Trophoblast cell (in vitro differentiated cells and primary cell): ENCODE results near the gene PTPRN2.
"Not testable (repeated sequence)": the region's sequence is repeated elsewhere in the genome, so short reads cannot be mapped to it uniquely, and the experiment has no call there.

ENCODE experiments used
- DNase-seq, 2 donors: peaks; one replicate each; pipeline ENCODE4 v3.0.0-alpha.2; 2016
- H2AFZ ChIP-seq: 2 replicates; pipeline ENCODE4 v1.6.1; 2013; ENCODE audit warnings: low read length, moderate library complexity, mild to moderate bottlenecking; ENCODE audit not compliant: insufficient read depth, poor library complexity
- H2AK5ac ChIP-seq: 2 replicates; pipeline ENCODE4 v1.6.1; 2013; ENCODE audit warnings: mild to moderate bottlenecking, low read length
- H2BK120ac ChIP-seq: 2 replicates; pipeline ENCODE4 v1.6.1; 2013; ENCODE audit warnings: low read length, mild to moderate bottlenecking, moderate library complexity; ENCODE audit not compliant: insufficient read depth, poor library complexity
- H2BK12ac ChIP-seq: 2 replicates; pipeline ENCODE4 v1.6.1; 2013; ENCODE audit warnings: mild to moderate bottlenecking, low read length, moderate library complexity
- H2BK5ac ChIP-seq: 2 replicates; pipeline ENCODE4 v1.6.1; 2013; ENCODE audit warnings: low read length, low read depth, moderate library complexity, mild to moderate bottlenecking; ENCODE audit not compliant: poor library complexity
- H3K14ac ChIP-seq: 2 replicates; pipeline ENCODE4 v1.6.1; 2013; ENCODE audit warnings: mild to moderate bottlenecking, low read length
- H3K18ac ChIP-seq: 2 replicates; pipeline ENCODE4 v1.6.1; 2013; ENCODE audit warnings: mild to moderate bottlenecking, low read length
- H3K23ac ChIP-seq: 2 replicates; pipeline ENCODE4 v1.6.1; 2013; ENCODE audit warnings: low read length
- H3K27ac ChIP-seq: 2 replicates; pipeline ENCODE4 v1.5.1; 2013; ENCODE audit warnings: low read depth, mild to moderate bottlenecking, inconsistent platforms, low read length, moderate library complexity
- H3K27me3 ChIP-seq: 2 replicates; pipeline ENCODE4 v1.6.1; 2013; ENCODE audit warnings: inconsistent platforms, mild to moderate bottlenecking, low read length, moderate library complexity; ENCODE audit not compliant: insufficient read depth
- H3K36me3 ChIP-seq, 2 experiments: 1 replicate in 1 of 2; 2 replicates in 1 of 2; pipeline ENCODE4 v1.6.1; 2013; ENCODE audit warnings: low read length in 2 of 2, mild to moderate bottlenecking in 2 of 2, moderate library complexity in 1 of 2; ENCODE audit not compliant: insufficient read depth in 2 of 2, control insufficient read depth in 1 of 2
- H3K4ac ChIP-seq: 2 replicates; pipeline ENCODE4 v1.6.1; 2013; ENCODE audit warnings: low read depth, mild to moderate bottlenecking, low read length, moderate library complexity
- H3K4me1 ChIP-seq, 2 experiments: 1 replicate in 1 of 2; 2 replicates in 1 of 2; pipeline ENCODE4 v1.6.1; 2013; ENCODE audit warnings: low read length in 2 of 2, mild to moderate bottlenecking in 2 of 2, moderate library complexity in 1 of 2; ENCODE audit not compliant: insufficient read depth in 2 of 2, control insufficient read depth in 1 of 2
- H3K4me2 ChIP-seq: 2 replicates; pipeline ENCODE4 v1.6.1; 2013; ENCODE audit warnings: inconsistent platforms, mild to moderate bottlenecking, low read length, moderate library complexity
- H3K4me3 ChIP-seq: 2 replicates; pipeline ENCODE4 v1.5.1; 2013; ENCODE audit warnings: mild to moderate bottlenecking, low read depth, low read length, inconsistent platforms
- H3K79me1 ChIP-seq: one replicate; pipeline ENCODE4 v1.6.1; 2013; ENCODE audit warnings: low read length
- H3K79me2 ChIP-seq: 2 replicates; pipeline ENCODE4 v1.6.1; 2013; ENCODE audit warnings: low read length, mild to moderate bottlenecking; ENCODE audit not compliant: control insufficient read depth, insufficient read depth, poor library complexity
- H3K9ac ChIP-seq: 2 replicates; pipeline ENCODE4 v1.6.1; 2013; ENCODE audit warnings: mild to moderate bottlenecking, low read length
- H3K9me3 ChIP-seq: 2 replicates; pipeline ENCODE4 v1.6.1; 2013; ENCODE audit warnings: low read depth, mild to moderate bottlenecking, control low read depth, inconsistent platforms, low read length; ENCODE audit not compliant: insufficient read depth
- H4K12ac ChIP-seq: 2 replicates; pipeline ENCODE4 v1.6.1; 2013; ENCODE audit warnings: low read depth, mild to moderate bottlenecking, low read length, moderate library complexity
- H4K8ac ChIP-seq: 2 replicates; pipeline ENCODE4 v1.6.1; 2013; ENCODE audit warnings: low read depth, mild to moderate bottlenecking, low read length, moderate library complexity
- H4K91ac ChIP-seq: one replicate; pipeline ENCODE4 v1.6.1; 2013; ENCODE audit warnings: low read depth, mild to moderate bottlenecking, low read length, moderate library complexity
- WGBS: extraction: QIAGEN DNeasy Blood & Tissue Kit; methylation state at CpG from one replicate; pipeline ENCODE4 v1.1.7; 2013; ENCODE audit warnings: missing lambda C conversion rate; ENCODE audit not compliant: insufficient read length, insufficient coverage; ENCODE audit errors: extremely low coverage; 5-methylcytosine and 5-hydroxymethylcytosine counted together

PTPRN2 gene

DNA sequence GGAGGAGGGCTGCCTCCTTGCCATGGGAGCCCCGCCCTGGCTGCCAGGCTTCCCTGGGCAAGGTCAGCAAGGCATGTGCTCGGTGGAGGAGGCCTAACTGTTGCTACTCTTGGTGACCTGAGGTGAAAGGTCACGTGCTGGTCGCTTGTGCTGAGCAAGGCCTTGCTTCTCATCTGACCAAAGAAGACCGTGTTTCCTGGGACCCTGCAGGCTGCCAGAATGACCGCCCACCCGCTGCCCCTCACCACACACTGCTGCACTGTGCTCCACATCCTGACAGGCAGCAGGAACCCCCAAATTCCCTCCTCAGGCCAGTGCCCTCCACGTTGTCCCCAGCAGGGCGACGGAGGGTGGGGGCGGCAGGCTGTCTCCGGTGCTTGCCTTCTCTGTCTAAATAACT lies 808.4 kb downstream of the PTPRN2 start:
- no peaks in the 10 kb centered on the region for H3K36me3 ChIP-seq
- no peak overlapping the region for H2AFZ ChIP-seq
- H3K27ac ChIP-seq: no peak overlapping the region
- H2BK5ac ChIP-seq: no peak overlapping the region
- DNase-seq: no peak
- H3K79me2 ChIP-seq: no peaks in the 10 kb centered on the region
- H3K4me1 ChIP-seq: no peaks in the 10 kb centered on the region
- no peak overlapping the region for H3K18ac ChIP-seq
- WGBS: no CpG with 5 or more reads among the region's 12 CpGs
- no peak overlapping the region for H3K9ac ChIP-seq
- H4K12ac ChIP-seq: no peak overlapping the region
- no peak overlapping the region for H2BK120ac ChIP-seq
- H3K14ac ChIP-seq: no peak overlapping the region
- H4K91ac ChIP-seq: no peak overlapping the region
- no peak overlapping the region for H2BK12ac ChIP-seq
- H3K9me3 ChIP-seq: peaks cover 13% of the 10 kb centered on the region
- no peaks in the 10 kb centered on the region for H3K79me1 ChIP-seq
- H3K4ac ChIP-seq: no peak overlapping the region
- H3K27me3 ChIP-seq: no peaks in the 10 kb centered on the region
- H3K4me2 ChIP-seq: no peak overlapping the region
- no peak overlapping the region for H2AK5ac ChIP-seq
- no peak overlapping the region for H3K4me3 ChIP-seq
- no peak overlapping the region for H3K23ac ChIP-seq
- H4K8ac ChIP-seq: no peak overlapping the region

DNA sequence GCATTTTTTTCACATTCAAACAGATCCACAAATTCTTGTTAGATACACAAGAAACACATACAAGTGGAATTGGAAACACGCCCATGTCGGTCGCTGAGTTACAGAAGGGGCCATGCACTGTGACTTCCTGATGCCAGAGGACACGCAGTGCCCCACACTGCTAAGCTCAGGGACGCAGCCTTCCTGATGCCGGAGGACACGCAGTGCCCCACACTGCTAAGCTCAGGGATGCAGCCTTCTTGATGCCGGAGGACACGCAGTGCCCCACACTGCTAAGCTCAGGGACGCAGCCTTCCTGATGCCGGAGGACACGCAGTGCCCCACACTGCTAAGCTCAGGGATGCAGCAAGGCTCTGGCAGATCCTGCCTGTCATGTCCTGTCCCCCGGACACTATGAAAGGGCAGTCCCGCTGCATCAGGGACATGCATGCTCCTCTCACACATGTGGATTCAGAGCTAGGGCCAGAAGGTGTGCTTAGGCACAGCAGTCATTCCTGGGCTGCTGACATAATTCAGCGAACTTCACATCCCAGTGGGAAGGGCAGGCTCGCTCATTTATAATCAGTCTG lies 810.3 kb downstream of the PTPRN2 start:
- H4K12ac ChIP-seq, H2AFZ ChIP-seq, H4K8ac ChIP-seq, H3K4me3 ChIP-seq, H3K23ac ChIP-seq, H3K4ac ChIP-seq, H2BK12ac ChIP-seq, H4K91ac ChIP-seq, H2BK5ac ChIP-seq, H2BK120ac ChIP-seq, DNase-seq, H3K14ac ChIP-seq, H3K27ac ChIP-seq, H2AK5ac ChIP-seq, H3K36me3 ChIP-seq, H3K9ac ChIP-seq, H3K79me2 ChIP-seq, H3K4me1 ChIP-seq, H3K18ac ChIP-seq, H3K79me1 ChIP-seq, H3K27me3 ChIP-seq, H3K4me2 ChIP-seq: not testable (repeated sequence)
- H3K9me3 ChIP-seq: peaks cover 13% of the 10 kb centered on the region
- no CpG with 5 or more reads among the region's 16 CpGs for WGBS

- Histone ChIP-seq H3K23ac (no peak overlapping the region), H3K79me1 (no peaks in the 10 kb centered on the region), H4K12ac (no peak overlapping the region), H4K91ac (no peak overlapping the region), H2AK5ac (no peak overlapping the region), H3K27ac (no peak overlapping the region), H3K27me3 (no peaks in the 10 kb centered on the region), H3K79me2 (no peaks in the 10 kb centered on the region), H3K4ac (no peak overlapping the region), H3K9ac (no peak overlapping the region), H2AFZ (no peak overlapping the region), H3K9me3 (peaks cover 23% of the 10 kb centered on the region), H4K8ac (no peak overlapping the region), H2BK120ac (no peak overlapping the region), H3K18ac (no peak overlapping the region), H3K4me3 (no peak overlapping the region), H2BK5ac (no peak overlapping the region), H3K36me3 (no peaks in the 10 kb centered on the region), H3K14ac (no peak overlapping the region), H2BK12ac (no peak overlapping the region), H3K4me1 (no peaks in the 10 kb centered on the region), H3K4me2 (no peak overlapping the region)
- WGBS: no CpG with 5 or more reads among the region's 25 CpGs
- no peak for DNase-seq
Measured at GRCh38 chr7:157775560-157776332, 811.9 kb downstream of the PTPRN2 start.

GRCh38 chr7:157775021-157775559 lies 812.5 kb downstream of the PTPRN2 start:
- no peak overlapping the region for H2AK5ac ChIP-seq
- H3K23ac ChIP-seq: no peak overlapping the region
- H2BK5ac ChIP-seq: no peak overlapping the region
- no peak overlapping the region for H3K14ac ChIP-seq
- H3K36me3 ChIP-seq: no peaks in the 10 kb centered on the region
- H3K4me1 ChIP-seq: no peaks in the 10 kb centered on the region
- no peak overlapping the region for H3K4ac ChIP-seq
- H3K4me3 ChIP-seq: no peak overlapping the region
- no peak overlapping the region for H3K4me2 ChIP-seq
- H4K8ac ChIP-seq: no peak overlapping the region
- no peak overlapping the region for H4K91ac ChIP-seq
- H3K9me3 ChIP-seq: peaks cover 26% of the 10 kb centered on the region
- H2AFZ ChIP-seq: no peak overlapping the region
- H2BK120ac ChIP-seq: no peak overlapping the region
- no peaks in the 10 kb centered on the region for H3K27me3 ChIP-seq
- no peaks in the 10 kb centered on the region for H3K79me1 ChIP-seq
- H3K27ac ChIP-seq: no peak overlapping the region
- H3K9ac ChIP-seq: no peak overlapping the region
- no peak for DNase-seq
- no peak overlapping the region for H2BK12ac ChIP-seq
- WGBS: no CpG with 5 or more reads among the region's 25 CpGs
- H4K12ac ChIP-seq: no peak overlapping the region
- H3K18ac ChIP-seq: no peak overlapping the region
- H3K79me2 ChIP-seq: no peaks in the 10 kb centered on the region
